OCI-LY3 (cell line): Measurements from ENCODE around the gene CARD11.

ENCODE experiments used
- CTCF ChIP-seq: fragments of 200-600, 300-600 bp; sonication (generic); IDR thresholded peaks from 2 replicates; pipeline ENCODE4 v1.5.1; 2014; ENCODE audit warnings: antibody characterized with exemption, low read length, low read depth
- EZH2phosphoT487 ChIP-seq: fragments of 200-600 bp; shearing (Covaris generic); IDR thresholded peaks from 2 replicates; pipeline ENCODE4 v1.6.1; 2018; ENCODE audit warnings: antibody characterized with exemption, mixed run types, low read depth

DNA sequence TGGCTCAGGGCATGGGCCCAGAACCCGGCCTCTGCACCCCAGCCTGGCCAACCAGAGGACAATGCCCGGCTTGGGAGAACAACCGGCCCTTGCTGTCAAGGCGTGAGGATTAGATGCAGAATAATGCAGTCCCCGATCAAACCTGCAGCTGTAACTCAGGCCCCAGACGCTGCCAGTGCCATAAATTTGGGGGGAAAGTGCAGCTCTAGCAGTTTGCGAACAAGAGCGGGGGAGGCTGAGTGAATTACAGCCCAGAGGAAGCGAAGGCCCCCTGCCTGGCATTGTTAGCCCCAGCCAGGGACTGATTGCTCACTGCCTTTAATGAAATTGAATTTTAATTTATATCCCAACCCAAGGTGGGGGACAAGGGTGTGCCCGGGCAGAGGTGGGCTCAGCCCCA is 161.6 kb downstream of the CARD11 start:
- TF ChIP-seq CTCF = no peak
- TF ChIP-seq EZH2phosphoT487 = no peak
